Stimulated activated CD4-positive, alpha-beta T cell treated with anti-CD3 and anti-CD28 coated beads, TNF-alpha, amount 100 ng/mL, for 24 hours (primary cell): Measurements from ENCODE around the gene RASGRP4.
"Not testable (repeated sequence)": the region's sequence is repeated elsewhere in the genome, so short reads cannot be mapped to it uniquely, and the experiment has no call there.

ENCODE experiments used
- DNase-seq, 3 experiments: peaks; one replicate each; pipeline ENCODE4 v3.0.0-alpha.2; 2020; ENCODE audit warnings: low read depth in 3 of 3

RASGRP4 gene

DNA sequence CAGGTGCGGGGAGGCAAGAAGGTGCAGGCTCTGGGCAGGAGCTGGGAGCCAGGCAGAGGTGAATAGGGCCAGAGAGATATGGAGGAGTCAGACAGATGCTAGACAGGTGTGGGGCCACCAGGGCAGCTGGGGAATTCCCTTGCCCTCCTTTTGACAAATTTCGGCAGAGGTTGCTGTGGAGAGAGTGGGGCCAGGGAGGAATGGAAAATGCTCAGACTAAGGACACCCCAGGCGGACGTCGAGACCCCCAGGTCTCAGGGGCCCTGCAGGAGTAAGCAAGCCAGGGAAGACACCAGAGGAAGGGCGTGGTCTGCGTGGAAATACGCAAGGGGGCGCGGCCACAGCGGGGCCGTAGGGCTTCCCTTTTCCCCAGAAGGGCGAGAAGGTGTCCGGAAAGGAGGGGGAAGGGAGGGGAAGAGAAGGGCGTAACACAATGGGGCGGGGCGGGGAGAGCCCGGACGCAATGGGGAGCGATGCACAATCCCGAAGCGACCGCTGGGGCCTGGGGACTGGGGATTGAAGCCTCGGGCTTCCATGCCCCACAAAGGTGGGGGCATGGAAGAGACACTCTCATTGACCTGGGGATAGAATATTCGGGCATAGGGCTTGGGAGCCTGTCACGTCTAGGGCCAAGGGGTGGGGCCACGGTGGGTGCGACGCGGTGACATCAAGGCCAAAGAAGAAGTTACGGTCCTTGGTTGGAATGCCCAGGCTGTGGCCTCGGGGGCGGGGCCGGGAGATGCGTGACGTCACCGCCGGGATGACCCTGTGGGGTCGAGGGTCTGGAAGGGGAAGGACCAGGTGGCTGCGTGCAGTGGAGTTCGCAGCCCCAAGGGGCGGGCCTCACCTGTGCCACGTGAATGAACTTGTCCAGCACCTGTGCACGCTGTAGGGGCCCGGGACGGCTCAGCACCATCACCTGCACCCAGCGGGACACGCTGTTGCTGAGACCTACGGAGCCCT lies 8.2 kb downstream of the RASGRP4 start:
- DNase-seq: peak in 2 of 3 experiments; percentile 31 to 71

DNA sequence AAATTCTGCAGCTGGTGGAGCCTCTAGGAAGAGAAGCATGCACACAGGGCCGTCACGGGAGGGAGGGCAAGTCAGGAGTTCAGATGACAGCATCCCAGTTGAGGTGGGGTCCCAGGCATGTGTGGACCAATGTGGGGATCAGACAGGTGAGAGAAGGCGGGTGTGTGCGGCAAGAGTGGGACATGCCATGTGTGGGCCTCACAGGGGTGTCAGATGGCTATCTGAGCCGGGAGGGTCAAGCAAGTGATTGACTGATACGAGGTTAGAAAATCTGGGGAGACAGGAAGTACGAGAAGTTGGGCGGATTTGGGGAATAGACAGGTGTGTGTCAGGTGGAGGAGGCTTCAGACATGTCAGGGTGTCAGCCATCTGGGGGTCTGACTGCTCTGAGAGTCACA lies 8.9 kb downstream of the RASGRP4 start:
- DNase-seq: no peak

- DNase-seq: no peak
These were observed 12.6 kb downstream of the RASGRP4 start for GRCh38 chr19:38413416-38413815.

DNA sequence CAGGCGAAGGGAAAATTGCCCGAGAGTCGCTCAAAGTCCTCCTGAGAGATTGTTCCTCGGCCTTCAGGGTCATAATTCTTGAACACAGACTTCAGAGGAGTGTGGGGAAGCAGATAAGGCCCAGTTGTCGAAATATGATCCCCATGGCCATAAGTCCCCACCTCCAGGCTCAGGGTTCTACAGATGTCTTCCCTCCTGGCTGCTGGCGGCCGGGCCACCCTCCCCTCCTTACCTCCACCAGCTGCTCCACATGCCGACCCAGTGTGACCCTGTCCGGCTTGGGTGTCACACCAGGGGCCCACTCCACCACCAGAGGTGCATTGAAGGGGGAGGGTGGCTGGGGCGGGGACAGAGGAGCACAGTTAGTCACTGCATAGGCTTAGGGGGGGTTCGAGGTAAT lies 13.1 kb downstream of the RASGRP4 start:
- no peak for DNase-seq

- no peak for DNase-seq
These were observed 13.5 kb downstream of the RASGRP4 start for GRCh38 chr19:38412491-38412890.

DNA sequence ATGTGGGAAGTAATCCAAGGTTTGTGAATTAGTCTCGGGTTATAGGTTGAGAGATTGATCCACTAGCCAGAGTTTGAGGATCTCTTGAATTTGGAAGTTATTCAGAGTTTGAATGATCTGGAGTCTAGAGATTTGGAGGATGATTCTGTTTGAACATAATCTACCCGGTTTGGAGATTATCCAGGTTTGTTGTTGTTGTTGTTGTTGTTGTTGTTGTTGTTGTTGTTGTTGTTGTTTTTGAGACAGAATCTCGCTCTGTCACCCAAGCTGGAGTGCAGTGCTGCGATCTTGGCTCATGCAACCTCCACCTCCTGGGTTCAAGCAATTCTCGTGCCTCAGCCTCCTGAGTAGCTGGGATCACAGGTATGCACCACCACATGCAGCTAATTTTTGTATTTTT lies 14.1 kb downstream of the RASGRP4 start:
- not testable (repeated sequence) for DNase-seq

GRCh38 chr19:38411041-38411712 lies 14.8 kb downstream of the RASGRP4 start:
- DNase-seq: no peak

DNA sequence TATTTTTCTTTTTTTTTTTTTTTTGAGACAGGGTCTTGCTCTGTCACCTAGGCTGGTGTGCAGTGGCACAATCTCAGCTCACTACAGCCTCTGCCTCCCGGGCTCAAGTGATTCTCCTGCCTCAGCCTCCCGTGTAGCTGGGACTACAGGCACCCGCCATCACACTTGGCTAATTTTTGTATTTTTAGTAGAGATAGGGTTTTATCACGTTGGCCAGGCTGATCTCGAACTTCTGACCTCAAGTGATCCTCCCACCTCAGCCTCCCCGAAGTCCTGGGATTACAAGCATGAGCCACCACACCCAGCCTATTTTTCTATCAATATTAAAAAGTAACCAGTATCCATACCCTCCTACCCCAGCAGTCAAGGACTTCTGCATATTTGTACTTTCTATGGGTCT lies 15.6 kb downstream of the RASGRP4 start:
- DNase-seq: not testable (repeated sequence)

DNA sequence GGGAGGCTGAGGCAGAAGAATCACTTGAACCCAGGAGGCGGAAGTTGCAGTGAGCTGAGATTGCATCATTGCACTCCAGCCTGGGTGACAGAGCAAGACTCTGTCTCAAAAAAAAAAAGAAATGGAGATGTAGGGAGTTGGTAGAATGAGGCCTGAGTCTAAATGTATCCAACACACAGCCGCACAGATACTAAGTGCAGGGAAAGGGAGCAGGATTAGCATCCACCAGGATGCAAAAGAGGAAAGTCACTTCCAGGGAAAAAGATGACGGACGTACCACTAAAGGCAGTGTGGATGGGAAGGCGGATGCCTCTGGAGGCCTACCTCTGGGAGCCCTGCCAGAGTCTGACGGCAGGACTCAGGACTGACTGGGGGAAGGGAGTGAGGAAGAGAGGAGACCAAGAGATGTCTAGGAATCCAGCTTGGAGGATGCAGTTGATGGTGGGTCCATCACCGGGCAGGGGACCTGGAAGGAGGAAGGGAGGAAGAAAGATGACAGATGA lies 16.3 kb downstream of the RASGRP4 start:
- DNase-seq: no peak

GRCh38 chr19:38405276-38405675 lies 20.7 kb downstream of the RASGRP4 start:
- DNase-seq: no peak

DNA sequence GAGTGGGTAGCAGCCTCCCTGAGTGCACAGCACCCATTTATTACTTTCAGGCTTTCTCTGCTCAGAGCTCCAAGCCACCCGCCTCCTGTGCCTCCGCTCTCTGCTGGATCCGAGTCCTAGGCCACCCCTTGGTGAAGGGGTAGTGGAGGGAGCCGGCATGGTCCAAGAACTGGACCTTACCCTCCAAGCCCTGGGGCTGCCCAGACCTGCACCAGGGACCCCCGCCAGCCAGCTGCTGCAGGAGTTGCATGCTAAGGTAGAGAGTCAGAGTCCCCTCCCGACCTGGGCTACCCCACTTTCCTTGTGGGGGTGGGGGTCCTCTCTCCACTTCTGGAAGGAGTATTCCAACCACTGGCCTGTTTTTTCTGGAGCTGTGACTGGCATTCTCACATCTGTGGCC lies 21.2 kb downstream of the RASGRP4 start:
- DNase-seq: no peak

GRCh38 chr19:38402967-38403674 lies 22.9 kb downstream of the RASGRP4 start, which contains the start of gene FAM98C:
TSS of gene FAM98C (plus strand) at chr19:38403093. CDS start at chr19:38403154, 61 bp downstream.
- peak; percentile 94 to 98 (median 95) for DNase-seq

- no peak for DNase-seq
These were observed 23.4 kb downstream of the RASGRP4 start for GRCh38 chr19:38402623-38402966.

GRCh38 chr19:38401148-38401547 lies 24.9 kb downstream of the RASGRP4 start:
- DNase-seq: no peak

- no peak for DNase-seq
These were observed 25.7 kb downstream of the RASGRP4 start for GRCh38 chr19:38400361-38400760.

DNA sequence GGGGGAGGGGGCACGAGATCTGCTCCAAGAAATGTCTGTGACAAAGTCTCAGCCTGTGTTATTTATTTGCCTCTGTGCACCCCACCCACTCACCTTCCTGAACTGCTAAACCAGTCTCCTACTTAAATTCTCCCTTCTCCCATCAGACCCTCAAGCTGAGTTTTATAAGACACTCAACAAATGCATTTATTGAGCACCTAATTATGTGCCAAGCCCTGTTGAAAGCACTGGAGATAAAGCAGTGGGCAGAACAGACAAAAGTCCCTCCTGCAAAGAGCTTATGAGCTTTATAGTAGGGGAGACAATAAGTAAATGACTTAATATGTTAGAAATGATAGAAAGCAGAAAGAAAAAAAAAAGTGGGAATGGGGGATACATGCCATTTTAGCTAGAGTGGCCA lies 26.5 kb downstream of the RASGRP4 start:
- DNase-seq: no peak

GRCh38 chr19:38399081-38399480 lies 26.9 kb downstream of the RASGRP4 start:
- DNase-seq: no peak

- DNase-seq: peak in 1 of 3 experiments; percentile 47
These were observed 30.5 kb downstream of the RASGRP4 start for GRCh38 chr19:38395381-38396114.

GRCh38 chr19:38394488-38394887 lies 31.5 kb downstream of the RASGRP4 start:
- peak; percentile 43 to 82 (median 58) for DNase-seq

DNA sequence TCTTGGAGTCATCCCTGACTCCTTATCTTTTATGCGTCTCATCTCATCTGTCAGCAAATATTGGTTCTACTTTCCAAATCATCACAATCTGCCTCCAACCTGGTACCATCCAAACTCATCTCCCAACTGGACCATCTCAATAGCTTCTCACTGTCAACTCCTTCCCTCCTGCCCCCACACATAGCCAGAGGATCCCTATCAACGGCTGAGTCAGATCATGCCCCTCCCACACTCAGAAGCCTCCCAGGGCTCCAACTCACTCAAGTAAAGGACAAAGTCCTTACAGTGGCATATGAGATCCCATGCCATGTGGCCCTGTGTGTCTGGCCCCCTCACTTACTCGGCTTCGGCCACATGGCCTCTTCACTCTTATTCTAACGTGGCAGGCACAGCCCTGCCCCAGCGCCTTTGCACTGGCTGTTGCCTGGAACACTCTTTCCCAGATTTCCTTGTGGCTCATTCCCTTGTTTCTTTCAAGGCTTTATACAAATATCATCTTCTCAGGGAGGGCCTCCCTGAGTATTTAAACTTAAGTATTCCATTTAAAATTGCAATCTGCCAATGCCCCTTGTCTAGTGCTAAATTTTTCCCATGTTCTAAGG lies 33.2 kb downstream of the RASGRP4 start:
- DNase-seq: no peak

GRCh38 chr19:38391911-38392464 lies 34.0 kb downstream of the RASGRP4 start:
- DNase-seq: no peak
